Fibroblast of skin of right biceps (primary cell): ENCODE measurements around the gene TMEM238.

Source experiments
- DNase-seq: peaks from one replicate; pipeline ENCODE4 v3.0.0-alpha.2; 2013

The TMEM238 gene

DNA sequence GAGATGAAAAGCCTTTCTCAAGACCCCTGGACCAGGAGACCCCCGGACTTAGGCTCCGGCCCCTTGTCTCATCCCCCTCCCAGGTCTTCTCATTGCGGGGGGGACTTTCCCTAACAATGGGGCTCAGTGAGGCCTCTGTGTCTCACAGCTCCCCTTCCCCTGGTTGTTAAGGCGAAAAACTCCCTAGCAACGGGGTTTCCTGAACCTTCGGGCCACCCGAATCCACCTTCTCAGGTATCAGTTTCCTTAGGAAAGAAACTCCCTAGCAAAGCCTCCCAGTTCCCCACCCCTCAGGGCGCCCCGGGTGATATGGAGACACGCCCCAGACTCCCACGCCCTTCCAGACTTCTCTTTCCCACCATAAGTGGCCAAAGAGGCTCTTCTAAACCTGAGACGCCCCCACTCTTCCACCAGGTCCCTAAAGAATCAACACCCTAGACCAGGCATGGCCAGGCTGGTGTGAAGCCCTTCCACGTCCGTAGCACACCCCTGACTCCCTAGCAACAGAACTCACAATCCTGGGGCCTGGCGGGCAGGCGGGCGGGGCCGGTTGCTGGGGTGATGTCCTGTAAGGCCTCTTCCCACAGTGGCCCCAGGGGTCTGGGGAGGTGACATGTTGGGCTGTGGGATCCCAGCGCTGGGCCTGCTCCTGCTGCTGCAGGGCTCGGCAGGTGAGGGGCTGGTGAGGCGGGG, 7.7 kb downstream of the TMEM238 start, which contains the start of gene TMEM190:
Gene TMEM190, plus strand, starts transcription at position 586 of the 693 bp plus-strand sequence. Its CDS starts 28 bp downstream, at position 614.
- DNase-seq: no peak

DNA sequence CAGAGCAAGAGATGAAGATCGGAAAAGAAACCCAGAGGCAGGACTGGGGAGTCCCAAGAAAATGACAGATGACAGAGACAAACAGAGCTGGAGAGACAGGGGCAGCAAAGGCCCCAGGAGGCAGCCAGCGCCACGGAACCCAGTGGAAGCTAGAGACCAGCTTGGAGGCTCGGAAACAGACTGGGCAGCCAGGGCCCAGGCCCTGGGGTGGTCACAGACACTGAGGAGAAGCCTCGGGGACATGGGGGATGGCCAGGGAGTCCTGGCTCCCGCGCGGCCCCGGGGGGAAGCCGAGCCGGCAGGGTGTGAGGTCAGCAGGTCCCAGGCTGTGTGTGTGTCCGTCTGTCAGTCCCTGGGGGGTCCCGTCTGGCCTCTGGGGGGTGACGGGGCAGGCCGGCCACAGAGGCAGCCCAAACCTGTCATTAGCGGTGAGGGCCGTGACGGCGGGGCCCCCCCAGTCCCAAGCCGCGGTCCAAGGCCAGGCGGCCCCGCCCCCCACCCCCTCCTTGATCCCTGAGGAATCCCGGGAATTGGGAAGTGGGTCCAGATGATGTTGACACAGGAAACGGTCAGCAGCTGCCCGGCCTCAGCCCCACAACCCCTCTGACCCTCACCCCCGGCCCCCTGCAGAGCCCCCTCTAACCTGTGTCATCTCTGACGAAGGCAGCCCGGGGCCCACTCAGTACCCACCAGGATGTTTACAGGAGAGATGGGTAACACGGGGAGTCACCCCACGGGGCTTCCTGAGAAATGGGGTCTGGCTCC, 9.9 kb downstream of the TMEM238 start:
- DNase-seq: peak; percentile 47

DNA sequence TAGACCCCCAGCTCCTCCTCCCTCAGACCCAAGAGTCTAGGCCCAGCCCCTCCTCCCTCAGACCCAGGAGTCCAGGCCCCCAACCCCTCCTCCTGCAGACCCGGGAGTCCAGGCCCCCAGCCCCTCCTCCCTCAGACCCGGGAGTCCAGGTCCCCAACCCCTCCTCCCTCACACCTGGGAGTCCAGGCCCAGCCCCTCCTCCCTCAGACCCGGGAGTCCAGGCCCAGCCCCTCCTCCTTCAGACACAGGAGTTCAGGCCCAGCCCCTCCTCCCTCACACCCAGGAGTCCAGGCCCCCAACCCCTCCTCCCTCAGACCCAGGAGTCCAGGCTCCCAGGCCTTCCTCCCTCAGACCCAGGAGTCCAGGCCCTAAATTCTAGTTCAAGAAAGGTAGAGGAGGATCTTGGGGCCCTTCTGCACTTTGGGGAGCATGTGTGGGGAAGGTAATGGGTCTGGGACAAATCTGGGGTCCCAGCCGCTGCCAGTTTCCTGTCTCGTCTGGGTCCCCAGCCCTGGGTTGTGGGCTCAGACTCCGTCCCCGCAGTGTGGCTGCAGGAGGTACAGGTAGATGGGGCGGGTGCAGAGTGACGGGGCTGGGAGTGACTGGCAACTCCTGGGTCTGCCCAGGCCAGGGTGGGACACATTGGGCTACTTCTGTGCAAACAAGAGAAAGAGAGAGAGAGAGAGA, 10.6 kb downstream of the TMEM238 start:
- no peak for DNase-seq

DNA sequence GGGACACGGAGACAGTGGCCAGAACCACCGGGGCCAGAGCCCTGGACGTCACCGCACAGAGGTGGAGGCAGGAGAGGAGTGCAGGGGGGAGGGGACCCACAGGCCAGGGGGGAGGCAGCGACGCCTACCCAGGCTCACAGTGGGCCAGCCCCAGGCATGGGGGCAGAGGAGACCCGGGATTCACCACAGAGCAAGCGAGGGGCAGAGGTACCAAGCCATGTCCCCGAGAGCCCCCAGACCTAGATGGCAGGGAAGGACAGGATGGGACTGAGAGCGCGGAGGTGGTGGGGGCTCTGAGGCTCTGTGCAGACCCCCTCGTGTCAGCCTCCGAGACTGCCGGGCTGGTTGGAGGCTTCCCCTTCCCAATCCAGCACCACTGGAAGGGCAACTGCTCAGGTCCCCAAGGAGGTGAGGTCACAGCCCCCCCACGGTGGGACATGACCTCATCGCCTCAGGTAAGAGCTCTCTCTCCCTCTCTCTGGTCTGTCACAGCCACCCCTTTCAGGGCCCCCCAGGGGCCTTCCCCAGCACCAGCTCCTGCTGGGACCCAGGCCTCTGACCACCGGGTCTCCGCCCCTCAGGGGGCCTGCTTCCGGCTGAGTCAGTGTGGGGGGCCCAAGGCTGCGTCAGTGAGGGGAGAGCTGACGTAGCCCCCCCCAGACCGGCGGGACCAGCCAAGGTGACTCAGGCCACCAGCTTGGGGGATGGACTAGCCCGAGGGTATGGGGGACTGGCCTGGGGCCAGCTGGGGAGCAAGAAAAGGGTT, 11.6 kb downstream of the TMEM238 start:
- peak; percentile 87 for DNase-seq

GRCh38 chr19:55370305-55370988, 13.6 kb downstream of the TMEM238 start, which contains the start of gene IL11:
IL11 (minus strand) TSS chr19:55370463; CDS start chr19:55370310, 153 bp downstream.
- peak; percentile 85 for DNase-seq

- DNase-seq: peak; percentile 85
Observed at GRCh38 chr19:55369653-55370304, 14.3 kb downstream of the TMEM238 start.

DNA sequence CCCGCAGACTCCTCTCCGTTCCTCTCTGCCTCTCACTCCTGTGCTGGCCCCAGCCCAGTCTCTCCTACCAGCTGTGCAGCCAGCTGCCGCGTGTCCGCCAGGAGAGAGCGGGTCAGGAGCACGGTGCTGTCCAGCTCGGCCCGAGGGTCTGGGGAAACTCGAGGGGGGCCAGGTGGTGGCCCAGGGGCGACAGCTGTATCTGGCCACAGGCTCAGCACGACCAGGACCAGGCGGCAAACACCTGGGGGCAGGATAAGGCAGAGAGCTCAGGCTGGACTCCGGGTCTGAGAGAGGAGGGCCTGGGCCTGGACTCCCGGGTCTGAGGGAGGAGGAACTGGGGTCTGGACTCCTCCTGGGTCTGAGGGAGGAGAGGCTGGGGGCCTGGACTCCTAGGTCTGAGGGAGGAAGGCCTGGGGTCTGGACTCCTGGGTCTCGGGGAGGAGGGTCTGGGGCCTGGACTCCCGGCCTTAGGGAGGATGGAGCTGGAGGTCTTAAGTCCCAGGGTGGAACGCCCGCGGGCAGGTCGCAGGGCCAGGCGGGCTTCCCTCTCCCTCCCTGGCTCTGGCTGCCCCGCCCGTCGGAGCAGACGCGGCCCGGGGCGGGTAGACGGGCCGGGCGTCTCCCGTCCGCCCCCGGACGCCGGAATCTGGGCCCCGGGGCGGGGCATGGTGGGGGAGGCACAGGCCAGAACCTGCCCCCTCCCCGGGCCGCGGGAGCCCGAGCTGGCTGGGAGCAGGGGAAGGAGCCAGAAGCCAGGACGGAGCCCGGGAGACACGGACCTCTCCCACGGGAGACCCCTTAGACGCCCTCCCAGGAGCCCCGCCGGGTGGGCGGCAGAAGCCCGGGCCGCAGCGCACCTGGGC, 15.2 kb downstream of the TMEM238 start:
- DNase-seq: peak; percentile 73

DNA sequence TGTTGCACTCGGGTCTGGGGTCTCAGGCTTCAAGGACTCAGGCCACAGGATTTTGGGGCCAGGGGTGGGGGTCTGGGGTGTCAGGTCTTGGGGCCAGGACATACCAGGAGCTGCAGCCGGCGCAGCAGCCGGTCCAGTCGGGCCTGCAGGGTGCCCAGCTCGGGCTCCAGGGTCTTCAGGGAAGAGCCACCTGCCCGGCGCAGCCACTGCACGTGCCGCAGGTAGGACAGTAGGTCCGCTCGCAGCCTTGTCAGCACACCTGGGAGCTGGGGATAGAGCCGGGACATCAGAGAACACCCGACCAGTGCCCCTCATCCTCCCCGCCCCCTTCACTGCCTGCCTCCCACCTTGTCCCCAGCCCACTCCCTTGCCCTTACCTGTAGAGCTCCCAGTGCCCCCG, 16.0 kb downstream of the TMEM238 start:
- DNase-seq: no peak

GRCh38 chr19:55366790-55367189, 17.3 kb downstream of the TMEM238 start:
- DNase-seq: no peak

GRCh38 chr19:55365964-55366363, 18.1 kb downstream of the TMEM238 start:
- DNase-seq: no peak

DNA sequence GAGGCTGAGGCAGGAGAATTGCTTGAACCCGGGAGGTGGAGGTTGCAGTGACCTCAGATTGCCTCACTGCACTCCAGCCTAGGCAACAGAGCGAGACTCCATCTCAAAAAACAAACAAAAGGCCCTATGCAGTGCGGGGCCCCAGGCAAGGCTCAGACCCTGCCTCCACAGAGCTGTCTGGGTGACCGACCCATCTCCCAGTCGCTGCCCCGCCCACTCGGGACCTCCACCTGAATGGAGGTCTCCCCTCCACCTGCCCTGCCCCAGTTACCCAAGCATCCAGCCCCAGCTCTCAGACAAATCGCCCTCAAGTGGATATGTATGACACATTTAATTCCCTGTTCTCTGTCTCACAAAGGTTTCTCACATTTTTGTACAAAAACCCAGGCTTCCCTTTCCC, 18.8 kb downstream of the TMEM238 start:
- no peak for DNase-seq

GRCh38 chr19:55362990-55363716, 20.9 kb downstream of the TMEM238 start, which contains the start of gene GARIN5B:
GARIN5B (minus strand) TSS chr19:55363260; CDS start chr19:55363066, 194 bp downstream.
- DNase-seq: no peak

DNA sequence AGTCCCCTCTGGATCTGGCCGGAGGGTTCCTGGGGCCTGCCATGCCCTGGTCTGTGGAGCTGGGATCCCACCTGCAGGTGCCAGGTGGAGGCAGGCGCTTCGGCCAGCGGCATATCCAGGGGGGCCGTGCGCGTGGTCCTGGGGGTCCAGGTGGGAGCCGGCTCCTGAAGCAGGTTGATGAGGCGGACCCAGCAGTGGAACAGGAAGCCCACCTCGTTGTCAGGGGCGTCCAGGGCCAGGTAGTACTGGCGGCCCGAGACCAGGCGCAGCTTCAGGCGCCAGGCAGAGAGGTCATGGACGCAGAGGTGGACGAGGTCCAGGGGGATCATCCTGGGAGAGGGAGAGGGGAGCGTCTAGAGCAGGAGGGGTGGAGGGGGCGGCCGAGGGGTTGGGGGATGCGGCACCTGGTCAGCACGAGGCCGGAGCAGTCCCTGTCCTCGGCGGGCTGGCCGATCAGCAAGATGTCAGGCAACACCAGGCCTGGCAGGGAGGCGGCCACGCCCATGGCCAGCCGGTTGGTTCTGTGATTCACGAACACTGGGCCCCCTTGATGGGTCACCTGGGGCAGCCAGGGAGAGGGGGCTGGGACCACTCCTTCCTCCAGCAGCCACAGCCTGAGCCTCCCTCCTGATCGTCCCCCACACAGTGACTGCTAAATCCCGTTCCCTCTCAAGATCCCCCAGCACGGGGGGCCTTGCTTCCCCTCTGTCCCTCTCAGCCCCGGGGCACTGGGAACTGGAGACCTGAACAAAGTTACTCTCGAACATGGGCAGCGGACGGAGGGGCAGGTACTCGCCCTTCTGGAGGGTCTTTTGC, 21.7 kb downstream of the TMEM238 start:
- DNase-seq: no peak

DNA sequence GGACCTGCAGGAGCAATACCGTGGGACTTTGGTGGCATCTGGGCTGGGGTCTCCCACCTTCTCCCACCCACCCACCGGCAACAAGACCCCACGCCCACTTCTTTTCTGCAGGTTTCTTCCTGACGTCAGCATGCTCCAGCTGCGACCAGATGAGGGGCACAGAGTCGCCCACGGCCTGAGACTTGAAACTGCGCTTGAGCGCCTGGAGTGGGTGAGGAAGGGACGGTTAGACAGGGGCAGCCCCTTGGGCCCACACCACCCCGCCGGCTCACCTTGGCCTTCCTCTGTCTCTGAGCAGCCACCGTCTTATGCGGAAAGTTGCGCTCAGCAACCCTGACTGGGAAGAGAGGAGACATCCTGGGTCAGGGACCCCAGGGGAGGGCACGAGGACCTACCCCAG, 23.2 kb downstream of the TMEM238 start:
- DNase-seq: no peak

- DNase-seq: no peak
Observed at GRCh38 chr19:55358943-55359908, 24.9 kb downstream of the TMEM238 start.

- DNase-seq: no peak
Observed at GRCh38 chr19:55358493-55358892, 25.6 kb downstream of the TMEM238 start.

DNA sequence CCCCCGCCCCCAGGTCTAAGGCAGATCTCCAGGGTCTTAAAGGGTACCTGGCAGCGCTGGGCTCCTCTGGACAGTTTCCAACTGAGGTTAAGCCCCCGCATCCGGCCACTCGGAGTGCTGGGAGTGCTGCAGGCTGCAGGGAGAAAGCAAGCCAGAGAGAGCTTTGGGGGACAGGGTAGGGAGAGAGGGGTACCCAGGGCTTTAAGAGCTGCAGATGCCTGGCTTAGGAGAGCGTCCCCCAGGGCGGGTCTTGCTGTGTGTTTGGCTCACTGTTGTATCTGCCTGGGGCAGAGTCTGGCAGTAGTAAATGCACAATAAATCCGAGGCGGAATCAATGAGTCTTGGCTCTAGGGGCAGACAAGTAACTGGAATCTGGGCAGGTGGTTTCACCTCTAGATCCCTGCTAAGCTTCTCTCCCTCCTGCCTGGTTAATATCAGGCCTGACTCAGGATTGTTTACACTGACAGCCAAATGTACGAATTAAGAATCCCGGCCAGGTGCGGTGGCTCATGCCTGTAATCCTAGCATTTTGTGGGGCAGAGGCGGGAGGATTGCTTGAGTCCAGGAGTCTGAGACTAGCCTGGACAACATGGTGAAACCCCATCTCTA, 28.8 kb downstream of the TMEM238 start:
- DNase-seq: no peak
